Natural killer cell (primary cell): ENCODE data around the gene GLT1D1. TPM values are rescaled to one million over a fixed set of nuclear protein-coding genes. Genes with fewer than 3 reads are reported as not detected.

Experiments
- ATAC-seq, 3 donors: fragments of 150-1000 bp in 2 of 3; fragments of 200-7000 bp in 1 of 3; cut with Tn5 transposase; 1 replicate in 1 of 3; 2 replicates in 2 of 3; pipeline ENCODE4 v1.10.0; 2021; ENCODE audit warnings: mild to moderate bottlenecking in 2 of 3, moderate library complexity in 2 of 3
- DNase-seq, 2 donors: peaks; one replicate each; pipeline versions ENCODE4 v3.0.0 to v3.0.0-alpha.2; 2013 to 2021; ENCODE audit warnings: mixed read lengths in 1 of 2
- H3K27ac ChIP-seq: one replicate; pipeline ENCODE4 v1.5.1; 2013; ENCODE audit warnings: mild to moderate bottlenecking, low read length
- H3K27me3 ChIP-seq: one replicate; pipeline ENCODE4 v1.6.1; 2013; ENCODE audit warnings: low read length; ENCODE audit not compliant: control insufficient read depth, insufficient read depth
- H3K36me3 ChIP-seq: one replicate; pipeline ENCODE4 v1.6.1; 2013; ENCODE audit warnings: low read length; ENCODE audit not compliant: control insufficient read depth, insufficient read depth
- H3K4me1 ChIP-seq: one replicate; pipeline ENCODE4 v1.6.1; 2013; ENCODE audit warnings: low read length; ENCODE audit not compliant: control insufficient read depth, insufficient read depth
- H3K4me3 ChIP-seq: one replicate; pipeline ENCODE4 v1.5.1; 2013; ENCODE audit warnings: low read length
- H3K9me3 ChIP-seq: one replicate; pipeline ENCODE4 v1.6.1; 2013; ENCODE audit warnings: low read length; ENCODE audit not compliant: control insufficient read depth, insufficient read depth
- H3K27ac Mint-ChIP-seq, 2 donors: one replicate each; pipeline ENCODE4 v1.8.0; 2022; ENCODE audit warnings: mild to moderate bottlenecking in 2 of 2, mixed read lengths in 2 of 2, moderate library complexity in 1 of 2
- H3K27me3 Mint-ChIP-seq, 2 donors: one replicate each; pipeline ENCODE4 v1.8.0; 2022; ENCODE audit warnings: low read depth in 2 of 2, mixed read lengths in 2 of 2
- H3K36me3 Mint-ChIP-seq: one replicate; pipeline ENCODE4 v1.8.0; 2022; ENCODE audit warnings: mixed read lengths
- H3K4me1 Mint-ChIP-seq, 2 donors: one replicate each; pipeline ENCODE4 v1.8.0; 2022; ENCODE audit warnings: mixed read lengths in 2 of 2
- H3K4me3 Mint-ChIP-seq: one replicate; pipeline ENCODE4 v1.8.0; 2022; ENCODE audit warnings: mild to moderate bottlenecking, moderate library complexity, mixed read lengths
- H3K9me3 Mint-ChIP-seq, 2 donors: one replicate each; pipeline ENCODE4 v1.8.0; 2022; ENCODE audit warnings: mixed read lengths in 2 of 2
- CTCF ChIP-seq: fragments of 200-600 bp; IDR thresholded peaks from one replicate; pipeline ENCODE4 v1.8.0; 2022; ENCODE audit warnings: antibody characterized with exemption
- WGBS: methylation state at CpG from one replicate; pipeline ENCODE4 v1.1.7; 2013; ENCODE audit warnings: missing lambda C conversion rate; ENCODE audit not compliant: insufficient coverage; 5-methylcytosine and 5-hydroxymethylcytosine counted together
- intact Hi-C: fragments of 100-400 bp; cut with micrococcal nuclease; formaldehyde crosslinking; loops from one replicate; pipeline ENCODE4 v1.14.2; 2022
- total RNA-seq, 4 donors: library from RNA; stranded (reverse); fragments of 120-200 nt in 1 of 4; gene quantifications; one replicate each; pipeline versions ENCODE4 v1.2.3 to v1.2.4, GENCODE V29; 2013 to 2022

The GLT1D1 gene
- total RNA-seq, 3 donors from 2014 or later (not counting 1 experiment from before 2014, with no cell fraction given): 0.33 to 3.2 (median 2.6) TPM

GRCh38 chr12:128810182-128811127 lies 42.8 kb upstream of the GLT1D1 start:
- H3K4me3 ChIP-seq: peak overlapping the region; percentile 2

GRCh38 chr12:128811806-128812205 lies 41.5 kb upstream of the GLT1D1 start:
- peak overlapping the region; percentile 94 for H3K4me3 Mint-ChIP-seq
- Histone ChIP-seq H3K27me3 (no peaks in the 10 kb centered on the region), H3K27ac (peak overlapping the region; percentile 97), H3K4me1 (peaks cover 63% of the 10 kb centered on the region), H3K4me3 (no peak overlapping the region), H3K36me3 (peaks cover 40% of the 10 kb centered on the region), H3K9me3 (no peaks in the 10 kb centered on the region)
- peaks cover 40% of the 10 kb centered on the region for H3K36me3 Mint-ChIP-seq
- intact Hi-C loops: loop anchor here (5.0 kb wide), 1 partner anchor 65 kb away; no protein-coding TSS in a partner anchor
- DNase-seq: peak; percentile 54 to 64
- no peak for TF ChIP-seq CTCF
- H3K27me3 Mint-ChIP-seq: no peaks in the 10 kb centered on the region
- peak; percentile 45 to 67 (median 56) for ATAC-seq
- peak overlapping the region; percentile 99 for H3K27ac Mint-ChIP-seq
- 30% methylated on average over 9 of the region's 9 CpGs for WGBS
- peaks cover 71 to 75% of the 10 kb centered on the region in 2 donors for H3K4me1 Mint-ChIP-seq
- H3K9me3 Mint-ChIP-seq: no peaks in the 10 kb centered on the region

More at GRCh38 chr12:128810182-128811127, 42.8 kb upstream of the GLT1D1 start:
- Mint-ChIP-seq H3K4me1 (peaks cover 63 to 65% of the 10 kb centered on the region in 2 donors), H3K27ac (peak overlapping the region; percentile 99), H3K4me3 (peak overlapping the region; percentile 94), H3K9me3 (no peaks in the 10 kb centered on the region), H3K36me3 (peaks cover 40% of the 10 kb centered on the region), H3K27me3 (no peaks in the 10 kb centered on the region)
- Histone ChIP-seq H3K27ac (peak overlapping the region; percentile 97), H3K4me1 (peaks cover 51% of the 10 kb centered on the region), H3K27me3 (no peaks in the 10 kb centered on the region), H3K9me3 (no peaks in the 10 kb centered on the region), H3K36me3 (peaks cover 47% of the 10 kb centered on the region)
- WGBS: 42% methylated on average over 14 of the region's 14 CpGs
- no peak for TF ChIP-seq CTCF
- intact Hi-C loops: loop anchor here (1.0 to 5.0 kb wide), 3 partner anchors 13 to 63 kb away; no protein-coding TSS in a partner anchor
- DNase-seq (peak; percentile 70 to 73), ATAC-seq (peak; percentile 64 to 84 (median 68))

GRCh38 chr12:128813392-128813791 lies 39.9 kb upstream of the GLT1D1 start:
- intact Hi-C loops: loop anchor here (5.0 kb wide), 1 partner anchor 66 kb away; no protein-coding TSS in a partner anchor
- Mint-ChIP-seq H3K36me3 (peaks cover 31% of the 10 kb centered on the region), H3K4me3 (peak overlapping the region; percentile 88), H3K4me1 (peaks cover 87% of the 10 kb centered on the region in 2 donors), H3K27ac (peak overlapping the region; percentile 99), H3K27me3 (no peaks in the 10 kb centered on the region), H3K9me3 (no peaks in the 10 kb centered on the region)
- H3K27me3 ChIP-seq: no peaks in the 10 kb centered on the region
- no peak for TF ChIP-seq CTCF
- H3K4me1 ChIP-seq: peaks cover 75% of the 10 kb centered on the region
- no peak overlapping the region for H3K4me3 ChIP-seq
- ATAC-seq (no peak), DNase-seq (no peak)
- peak overlapping the region; percentile 97 for H3K27ac ChIP-seq
- WGBS: 95% methylated on average over 10 of the region's 10 CpGs
- no peaks in the 10 kb centered on the region for H3K9me3 ChIP-seq
- H3K36me3 ChIP-seq: peaks cover 26% of the 10 kb centered on the region
